Trophoblast cell (in vitro differentiated cells and primary cell): ENCODE data around the gene MCF2L2. TPM values are rescaled to one million over a fixed set of nuclear protein-coding genes. Genes with fewer than 3 reads are reported as not detected.
A peak's percentile ranks its signal among the peaks of the same experiment; 100 is the strongest.
"Not testable (repeated sequence)": the region's sequence is repeated elsewhere in the genome, so short reads cannot be mapped to it uniquely, and the experiment has no call there.

Experiments used
- DNase-seq, 2 donors: peaks; one replicate each; pipeline ENCODE4 v3.0.0-alpha.2; 2016
- H2AFZ ChIP-seq: 2 replicates; pipeline ENCODE4 v1.6.1; 2013; ENCODE audit warnings: low read length, moderate library complexity, mild to moderate bottlenecking; ENCODE audit not compliant: insufficient read depth, poor library complexity
- H2AK5ac ChIP-seq: 2 replicates; pipeline ENCODE4 v1.6.1; 2013; ENCODE audit warnings: mild to moderate bottlenecking, low read length
- H2BK120ac ChIP-seq: 2 replicates; pipeline ENCODE4 v1.6.1; 2013; ENCODE audit warnings: low read length, mild to moderate bottlenecking, moderate library complexity; ENCODE audit not compliant: insufficient read depth, poor library complexity
- H2BK12ac ChIP-seq: 2 replicates; pipeline ENCODE4 v1.6.1; 2013; ENCODE audit warnings: mild to moderate bottlenecking, low read length, moderate library complexity
- H2BK5ac ChIP-seq: 2 replicates; pipeline ENCODE4 v1.6.1; 2013; ENCODE audit warnings: low read length, low read depth, moderate library complexity, mild to moderate bottlenecking; ENCODE audit not compliant: poor library complexity
- H3K14ac ChIP-seq: 2 replicates; pipeline ENCODE4 v1.6.1; 2013; ENCODE audit warnings: mild to moderate bottlenecking, low read length
- H3K18ac ChIP-seq: 2 replicates; pipeline ENCODE4 v1.6.1; 2013; ENCODE audit warnings: mild to moderate bottlenecking, low read length
- H3K23ac ChIP-seq: 2 replicates; pipeline ENCODE4 v1.6.1; 2013; ENCODE audit warnings: low read length
- H3K27ac ChIP-seq: 2 replicates; pipeline ENCODE4 v1.5.1; 2013; ENCODE audit warnings: low read depth, mild to moderate bottlenecking, inconsistent platforms, low read length, moderate library complexity
- H3K27me3 ChIP-seq: 2 replicates; pipeline ENCODE4 v1.6.1; 2013; ENCODE audit warnings: inconsistent platforms, mild to moderate bottlenecking, low read length, moderate library complexity; ENCODE audit not compliant: insufficient read depth
- H3K36me3 ChIP-seq, 2 experiments: 1 replicate in 1 of 2; 2 replicates in 1 of 2; pipeline ENCODE4 v1.6.1; 2013; ENCODE audit warnings: low read length in 2 of 2, mild to moderate bottlenecking in 2 of 2, moderate library complexity in 1 of 2; ENCODE audit not compliant: insufficient read depth in 2 of 2, control insufficient read depth in 1 of 2
- H3K4ac ChIP-seq: 2 replicates; pipeline ENCODE4 v1.6.1; 2013; ENCODE audit warnings: low read depth, mild to moderate bottlenecking, low read length, moderate library complexity
- H3K4me1 ChIP-seq, 2 experiments: 1 replicate in 1 of 2; 2 replicates in 1 of 2; pipeline ENCODE4 v1.6.1; 2013; ENCODE audit warnings: low read length in 2 of 2, mild to moderate bottlenecking in 2 of 2, moderate library complexity in 1 of 2; ENCODE audit not compliant: insufficient read depth in 2 of 2, control insufficient read depth in 1 of 2
- H3K4me2 ChIP-seq: 2 replicates; pipeline ENCODE4 v1.6.1; 2013; ENCODE audit warnings: inconsistent platforms, mild to moderate bottlenecking, low read length, moderate library complexity
- H3K4me3 ChIP-seq: 2 replicates; pipeline ENCODE4 v1.5.1; 2013; ENCODE audit warnings: mild to moderate bottlenecking, low read depth, low read length, inconsistent platforms
- H3K79me1 ChIP-seq: one replicate; pipeline ENCODE4 v1.6.1; 2013; ENCODE audit warnings: low read length
- H3K79me2 ChIP-seq: 2 replicates; pipeline ENCODE4 v1.6.1; 2013; ENCODE audit warnings: low read length, mild to moderate bottlenecking; ENCODE audit not compliant: control insufficient read depth, insufficient read depth, poor library complexity
- H3K9ac ChIP-seq: 2 replicates; pipeline ENCODE4 v1.6.1; 2013; ENCODE audit warnings: mild to moderate bottlenecking, low read length
- H3K9me3 ChIP-seq: 2 replicates; pipeline ENCODE4 v1.6.1; 2013; ENCODE audit warnings: low read depth, mild to moderate bottlenecking, control low read depth, inconsistent platforms, low read length; ENCODE audit not compliant: insufficient read depth
- H4K12ac ChIP-seq: 2 replicates; pipeline ENCODE4 v1.6.1; 2013; ENCODE audit warnings: low read depth, mild to moderate bottlenecking, low read length, moderate library complexity
- H4K8ac ChIP-seq: 2 replicates; pipeline ENCODE4 v1.6.1; 2013; ENCODE audit warnings: low read depth, mild to moderate bottlenecking, low read length, moderate library complexity
- H4K91ac ChIP-seq: one replicate; pipeline ENCODE4 v1.6.1; 2013; ENCODE audit warnings: low read depth, mild to moderate bottlenecking, low read length, moderate library complexity
- WGBS: extraction: QIAGEN DNeasy Blood & Tissue Kit; methylation state at CpG from one replicate; pipeline ENCODE4 v1.1.7; 2013; ENCODE audit warnings: missing lambda C conversion rate; ENCODE audit not compliant: insufficient read length, insufficient coverage; ENCODE audit errors: extremely low coverage; 5-methylcytosine and 5-hydroxymethylcytosine counted together
- polyA plus RNA-seq: library from polyadenylated mRNA; stranded (reverse); fragments of 200-250 nt; gene quantifications from 2 replicates; pipeline ENCODE4 v1.2.3, GENCODE V29; 2013

The MCF2L2 gene, protein sequence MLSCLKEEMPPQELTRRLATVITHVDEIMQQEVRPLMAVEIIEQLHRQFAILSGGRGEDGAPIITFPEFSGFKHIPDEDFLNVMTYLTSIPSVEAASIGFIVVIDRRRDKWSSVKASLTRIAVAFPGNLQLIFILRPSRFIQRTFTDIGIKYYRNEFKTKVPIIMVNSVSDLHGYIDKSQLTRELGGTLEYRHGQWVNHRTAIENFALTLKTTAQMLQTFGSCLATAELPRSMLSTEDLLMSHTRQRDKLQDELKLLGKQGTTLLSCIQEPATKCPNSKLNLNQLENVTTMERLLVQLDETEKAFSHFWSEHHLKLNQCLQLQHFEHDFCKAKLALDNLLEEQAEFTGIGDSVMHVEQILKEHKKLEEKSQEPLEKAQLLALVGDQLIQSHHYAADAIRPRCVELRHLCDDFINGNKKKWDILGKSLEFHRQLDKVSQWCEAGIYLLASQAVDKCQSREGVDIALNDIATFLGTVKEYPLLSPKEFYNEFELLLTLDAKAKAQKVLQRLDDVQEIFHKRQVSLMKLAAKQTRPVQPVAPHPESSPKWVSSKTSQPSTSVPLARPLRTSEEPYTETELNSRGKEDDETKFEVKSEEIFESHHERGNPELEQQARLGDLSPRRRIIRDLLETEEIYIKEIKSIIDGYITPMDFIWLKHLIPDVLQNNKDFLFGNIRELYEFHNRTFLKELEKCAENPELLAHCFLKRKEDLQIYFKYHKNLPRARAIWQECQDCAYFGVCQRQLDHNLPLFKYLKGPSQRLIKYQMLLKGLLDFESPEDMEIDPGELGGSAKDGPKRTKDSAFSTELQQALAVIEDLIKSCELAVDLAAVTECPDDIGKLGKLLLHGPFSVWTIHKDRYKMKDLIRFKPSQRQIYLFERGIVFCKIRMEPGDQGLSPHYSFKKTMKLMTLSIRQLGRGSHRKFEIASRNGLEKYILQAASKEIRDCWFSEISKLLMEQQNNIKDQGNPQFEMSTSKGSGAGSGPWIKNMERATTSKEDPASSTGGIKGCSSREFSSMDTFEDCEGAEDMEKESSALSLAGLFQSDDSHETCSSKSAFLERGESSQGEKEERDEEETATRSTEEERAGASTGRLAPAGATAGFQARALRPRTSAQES
- polyA plus RNA-seq: 0.18 and 0.29 TPM in 2 replicates

- Histone ChIP-seq H4K91ac (no peak within 1 kb of the TSS), H3K14ac (no peak within 1 kb of the TSS), H4K12ac (no peak within 1 kb of the TSS), H3K36me3 (no peaks in the 10 kb centered on the region), H3K4ac (no peak within 1 kb of the TSS), H2AK5ac (no peak within 1 kb of the TSS), H3K9me3 (no peaks in the 10 kb centered on the region), H3K27me3 (peaks cover 23% of the 10 kb centered on the region), H3K9ac (no peak within 1 kb of the TSS), H2BK12ac (no peak within 1 kb of the TSS), H4K8ac (peak within 1 kb of the TSS; percentile 14), H3K23ac (no peak within 1 kb of the TSS), H3K79me1 (no peaks in the 10 kb centered on the region), H3K4me3 (peak within 1 kb of the TSS; percentile 70), H3K18ac (no peak within 1 kb of the TSS), H3K79me2 (no peaks in the 10 kb centered on the region), H2BK120ac (no peak within 1 kb of the TSS), H3K4me1 (peaks cover 3 to 6% of the 10 kb centered on the region in 2 experiments), H2BK5ac (no peak within 1 kb of the TSS), H3K27ac (no peak within 1 kb of the TSS), H3K4me2 (peak within 1 kb of the TSS; percentile 90), H2AFZ (peak within 1 kb of the TSS; percentile 48)
- peak in 1 of 2 donors; percentile 16 for DNase-seq
- WGBS: no CpG with 5 or more reads among the region's 68 CpGs
Observed at GRCh38 chr3:183428447-183429211, at the start of gene MCF2L2. Gene MCF2L2 (minus strand): TSS chr3:183428619. CDS start chr3:183427977, 642 bp downstream.

DNA sequence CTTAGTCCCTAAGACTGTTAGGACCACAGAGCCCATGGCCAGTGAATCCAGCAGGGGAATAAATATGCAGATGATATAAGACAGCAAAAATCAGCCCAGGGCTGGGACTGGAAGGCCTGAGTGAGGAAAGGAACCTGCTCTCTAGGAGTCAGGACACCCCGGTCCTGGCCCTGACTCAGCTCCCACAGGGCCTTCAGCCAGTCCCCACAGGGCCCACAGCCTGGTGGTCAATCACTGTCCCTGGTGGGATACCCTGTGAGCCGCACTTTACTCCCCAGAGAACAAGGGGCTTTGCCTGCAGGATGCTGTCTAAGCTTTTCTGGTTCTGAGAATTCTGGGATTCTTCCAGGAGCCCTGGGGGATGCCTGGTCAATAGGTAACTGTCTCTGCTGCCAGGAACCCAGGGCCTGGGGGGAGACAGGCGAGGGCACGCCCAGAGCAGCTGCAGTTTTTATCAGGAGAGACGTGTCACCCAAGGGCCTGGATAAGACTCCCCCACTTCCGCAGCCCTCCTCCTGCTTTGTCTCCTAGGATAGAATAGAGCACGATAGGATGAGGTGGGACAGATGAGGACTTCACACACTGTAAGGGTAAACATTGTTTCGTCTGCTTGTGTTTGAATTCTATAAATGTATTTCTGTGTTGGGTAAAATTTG, 49.5 kb upstream of the MCF2L2 start:
- H3K4ac ChIP-seq: no peak overlapping the region
- no peak overlapping the region for H3K4me3 ChIP-seq
- no peaks in the 10 kb centered on the region for H3K36me3 ChIP-seq
- H3K14ac ChIP-seq: no peak overlapping the region
- H3K4me2 ChIP-seq: no peak overlapping the region
- H3K4me1 ChIP-seq: peaks cover 0 to 2% of the 10 kb centered on the region in 2 experiments
- no peak overlapping the region for H2BK12ac ChIP-seq
- H3K79me2 ChIP-seq: no peaks in the 10 kb centered on the region
- H3K9ac ChIP-seq: no peak overlapping the region
- no peaks in the 10 kb centered on the region for H3K79me1 ChIP-seq
- H2BK5ac ChIP-seq: no peak overlapping the region
- WGBS: no CpG with 5 or more reads among the region's 8 CpGs
- no peak overlapping the region for H3K27ac ChIP-seq
- no peak overlapping the region for H3K23ac ChIP-seq
- no peak overlapping the region for H2BK120ac ChIP-seq
- no peak overlapping the region for H4K12ac ChIP-seq
- H2AK5ac ChIP-seq: no peak overlapping the region
- no peaks in the 10 kb centered on the region for H3K9me3 ChIP-seq
- no peak overlapping the region for H4K91ac ChIP-seq
- no peak for DNase-seq
- no peak overlapping the region for H4K8ac ChIP-seq
- no peak overlapping the region for H2AFZ ChIP-seq
- H3K18ac ChIP-seq: no peak overlapping the region
- no peaks in the 10 kb centered on the region for H3K27me3 ChIP-seq

DNA sequence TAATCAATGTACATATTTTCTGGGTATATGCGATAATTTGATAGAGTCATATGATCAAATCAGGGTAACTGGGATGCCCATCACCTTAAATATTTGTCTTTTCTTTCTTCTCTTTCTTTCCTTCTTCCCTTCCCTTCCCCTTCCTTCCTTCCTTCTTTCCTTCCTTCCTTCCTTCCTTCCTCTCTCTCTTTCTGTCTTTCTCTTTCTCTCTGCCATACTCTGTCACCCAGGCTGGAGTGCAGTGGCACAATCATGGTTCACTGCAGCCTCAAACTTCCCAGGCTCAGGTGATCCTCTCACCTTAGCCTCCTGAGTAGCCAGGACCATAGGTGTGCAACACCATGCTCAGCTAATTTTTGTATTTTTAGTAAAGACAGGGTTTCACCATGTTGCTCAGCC, 47.3 kb upstream of the MCF2L2 start:
- H3K79me1 ChIP-seq, H2BK5ac ChIP-seq, H3K4me1 ChIP-seq, H3K18ac ChIP-seq, H2BK12ac ChIP-seq, H2BK120ac ChIP-seq, H3K9me3 ChIP-seq, H3K27ac ChIP-seq, DNase-seq, H3K4ac ChIP-seq, H3K23ac ChIP-seq, H3K4me3 ChIP-seq, H3K36me3 ChIP-seq, H4K8ac ChIP-seq, H3K9ac ChIP-seq, H3K27me3 ChIP-seq, H4K12ac ChIP-seq, H2AFZ ChIP-seq, H3K79me2 ChIP-seq, H3K4me2 ChIP-seq, H3K14ac ChIP-seq, H4K91ac ChIP-seq, H2AK5ac ChIP-seq: not testable (repeated sequence)
- no CpG with 5 or more reads among the region's 1 CpG for WGBS
